Measurements from ENCODE around the gene COPG1. TPM values are rescaled to one million over a fixed set of nuclear protein-coding genes. Genes with fewer than 3 reads are reported as not detected.

COPG1 gene
- total RNA-seq, 1 experiment from 2014 or later: 157 TPM

GRCh38 chr3:129323651-129324294 lies 74.4 kb downstream of the COPG1 start:
- no peak overlapping the region for H3K4me3 ChIP-seq (ENCODE audit: low read depth, low read length, poor library complexity, severe bottlenecking)
- ChIA-PET CTCF (no interaction called here), POLR2A (ENCODE audit: low non-redundant PET) (no interaction called here)
- BruUV-seq (replicated peaks): no TSS peak
- intact Hi-C loops (cut with micrococcal nuclease; ENCODE audit: unreplicated experiment): no loop called here
- no peaks in the 10 kb centered on the region for H3K9me3 ChIP-seq (ENCODE audit: low read depth, low read length, poor library complexity, severe bottlenecking)
- H3K27ac ChIP-seq (ENCODE audit: low read depth, low read length, poor library complexity, severe bottlenecking): no peak overlapping the region
- no peaks in the 10 kb centered on the region for H3K4me1 ChIP-seq (ENCODE audit: insufficient read depth, low read length, poor library complexity, severe bottlenecking)
- no peak for DNase-seq (ENCODE audit: low spot score)
- no peaks in the 10 kb centered on the region for H3K27me3 ChIP-seq (replicated peaks; ENCODE audit: insufficient read depth, low read depth, low read length, poor library complexity)
- no peak for TF ChIP-seq EZH2 (IDR thresholded peaks at IDR 0.05; ENCODE audit: borderline replicate concordance, low read depth, low read length, poor library complexity, severe bottlenecking)
- TF ChIP-seq, protein P1, sequence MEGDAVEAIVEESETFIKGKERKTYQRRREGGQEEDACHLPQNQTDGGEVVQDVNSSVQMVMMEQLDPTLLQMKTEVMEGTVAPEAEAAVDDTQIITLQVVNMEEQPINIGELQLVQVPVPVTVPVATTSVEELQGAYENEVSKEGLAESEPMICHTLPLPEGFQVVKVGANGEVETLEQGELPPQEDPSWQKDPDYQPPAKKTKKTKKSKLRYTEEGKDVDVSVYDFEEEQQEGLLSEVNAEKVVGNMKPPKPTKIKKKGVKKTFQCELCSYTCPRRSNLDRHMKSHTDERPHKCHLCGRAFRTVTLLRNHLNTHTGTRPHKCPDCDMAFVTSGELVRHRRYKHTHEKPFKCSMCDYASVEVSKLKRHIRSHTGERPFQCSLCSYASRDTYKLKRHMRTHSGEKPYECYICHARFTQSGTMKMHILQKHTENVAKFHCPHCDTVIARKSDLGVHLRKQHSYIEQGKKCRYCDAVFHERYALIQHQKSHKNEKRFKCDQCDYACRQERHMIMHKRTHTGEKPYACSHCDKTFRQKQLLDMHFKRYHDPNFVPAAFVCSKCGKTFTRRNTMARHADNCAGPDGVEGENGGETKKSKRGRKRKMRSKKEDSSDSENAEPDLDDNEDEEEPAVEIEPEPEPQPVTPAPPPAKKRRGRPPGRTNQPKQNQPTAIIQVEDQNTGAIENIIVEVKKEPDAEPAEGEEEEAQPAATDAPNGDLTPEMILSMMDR (conservative IDR thresholded peaks at IDR 0.05; ENCODE audit: low read depth, low read length): no peak
- H3K36me3 ChIP-seq (ENCODE audit: insufficient read depth, low read length, poor library complexity, severe bottlenecking): no peaks in the 10 kb centered on the region

DNA sequence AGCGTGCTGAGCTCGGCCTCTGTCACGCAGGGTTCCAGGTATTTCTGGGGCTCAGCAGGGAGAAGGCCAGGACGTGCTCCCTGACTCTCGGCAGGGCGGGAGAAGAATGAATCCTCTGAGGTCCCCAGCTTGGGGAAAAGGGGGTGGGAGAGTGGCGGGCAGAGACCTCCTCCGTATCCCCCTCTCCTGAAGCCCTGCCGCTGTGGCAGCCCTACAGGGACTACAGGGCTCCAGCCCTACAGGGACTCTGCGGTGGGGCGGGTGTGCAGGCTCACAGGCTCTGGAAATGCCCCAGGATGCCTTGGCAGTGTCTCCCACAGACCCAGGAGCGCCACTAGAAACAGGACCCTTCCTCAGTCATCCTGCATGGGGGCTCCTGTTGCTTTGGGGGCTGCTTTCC lies 75.4 kb downstream of the COPG1 start:
- Histone ChIP-seq H3K4me1 (ENCODE audit: insufficient read depth, low read length, poor library complexity, severe bottlenecking) (no peaks in the 10 kb centered on the region), H3K27me3 (replicated peaks; ENCODE audit: insufficient read depth, low read depth, low read length, poor library complexity) (no peaks in the 10 kb centered on the region), H3K4me3 (ENCODE audit: low read depth, low read length, poor library complexity, severe bottlenecking) (no peak overlapping the region), H3K27ac (ENCODE audit: low read depth, low read length, poor library complexity, severe bottlenecking) (no peak overlapping the region), H3K36me3 (ENCODE audit: insufficient read depth, low read length, poor library complexity, severe bottlenecking) (no peaks in the 10 kb centered on the region), H3K9me3 (ENCODE audit: low read depth, low read length, poor library complexity, severe bottlenecking) (no peaks in the 10 kb centered on the region)
- TF ChIP-seq, protein P1 (conservative IDR thresholded peaks at IDR 0.05; ENCODE audit: low read depth, low read length): no peak
- no peak for TF ChIP-seq EZH2 (IDR thresholded peaks at IDR 0.05; ENCODE audit: borderline replicate concordance, low read depth, low read length, poor library complexity, severe bottlenecking)
- ChIA-PET POLR2A (ENCODE audit: low non-redundant PET) (no interaction called here), CTCF (no interaction called here)
- intact Hi-C loops (cut with micrococcal nuclease; ENCODE audit: unreplicated experiment): no loop called here
- BruUV-seq (replicated peaks): no TSS peak
- no peak for DNase-seq (ENCODE audit: low spot score)

DNA sequence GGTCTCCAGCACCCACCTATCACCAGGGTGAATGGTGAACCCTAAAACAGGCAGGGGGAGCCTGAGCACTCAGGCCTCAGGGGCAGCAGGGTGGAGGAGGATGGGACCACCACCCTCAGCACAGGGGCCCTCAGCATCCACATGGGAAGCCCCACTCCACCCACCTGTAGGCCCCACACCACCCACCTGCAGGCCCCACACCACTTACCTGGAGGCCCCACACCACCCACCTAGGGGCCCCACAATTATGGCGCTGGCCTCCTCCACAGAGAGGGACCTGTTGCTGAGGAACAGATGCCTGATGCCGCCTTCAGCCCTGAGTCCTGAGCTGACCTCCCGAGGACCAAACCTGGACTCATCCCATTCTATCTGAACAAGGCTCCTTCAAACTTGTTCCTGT lies 76.0 kb downstream of the COPG1 start:
- no peak overlapping the region for H3K27ac ChIP-seq (ENCODE audit: low read depth, low read length, poor library complexity, severe bottlenecking)
- no peak for DNase-seq (ENCODE audit: low spot score)
- ChIA-PET POLR2A (ENCODE audit: low non-redundant PET) (no interaction called here), CTCF (no interaction called here)
- intact Hi-C loops (cut with micrococcal nuclease; ENCODE audit: unreplicated experiment): no loop called here
- H3K27me3 ChIP-seq (replicated peaks; ENCODE audit: insufficient read depth, low read depth, low read length, poor library complexity): no peaks in the 10 kb centered on the region
- no TSS peak for BruUV-seq (replicated peaks)
- no peaks in the 10 kb centered on the region for H3K4me1 ChIP-seq (ENCODE audit: insufficient read depth, low read length, poor library complexity, severe bottlenecking)
- H3K9me3 ChIP-seq (ENCODE audit: low read depth, low read length, poor library complexity, severe bottlenecking): no peaks in the 10 kb centered on the region
- no peak overlapping the region for H3K4me3 ChIP-seq (ENCODE audit: low read depth, low read length, poor library complexity, severe bottlenecking)
- TF ChIP-seq, protein P1 (conservative IDR thresholded peaks at IDR 0.05; ENCODE audit: low read depth, low read length): no peak
- no peak for TF ChIP-seq EZH2 (IDR thresholded peaks at IDR 0.05; ENCODE audit: borderline replicate concordance, low read depth, low read length, poor library complexity, severe bottlenecking)
- H3K36me3 ChIP-seq (ENCODE audit: insufficient read depth, low read length, poor library complexity, severe bottlenecking): no peaks in the 10 kb centered on the region
